Esophagus muscularis mucosa (tissue), 4 donors: ENCODE measurements around the gene USP47.

Experiments used
- CTCF ChIP-seq, 3 experiments: fragments of 200-600 bp in 2 of 3; fragments of 450-650 bp in 1 of 3; sonication (generic) in 2 of 3; IDR thresholded peaks; one replicate each; pipeline ENCODE4 v1.5.1; 2017 to 2019; ENCODE audit warnings: antibody characterized with exemption in 3 of 3, mild to moderate bottlenecking in 2 of 3, moderate library complexity in 1 of 3
- EP300 ChIP-seq: sonication (generic); formaldehyde crosslinking; IDR thresholded peaks from one replicate; pipeline ENCODE4 v1.6.1; 2017; ENCODE audit warnings: antibody characterized with exemption
- POLR2AphosphoS5 ChIP-seq, 2 donors: sonication (generic); formaldehyde crosslinking; IDR thresholded peaks; one replicate each; pipeline ENCODE4 v1.6.1; 2017; ENCODE audit warnings: antibody characterized with exemption in 2 of 2

- TF ChIP-seq CTCF (IDR thresholded peaks at IDR 0.05) = no peak
- no peak for TF ChIP-seq EP300
- TF ChIP-seq POLR2AphosphoS5 (IDR thresholded peaks at IDR 0.05) = no peak
These were observed 36.5 kb upstream of the USP47 start for GRCh38 chr11:11805228-11805627.
